HepG2 (cell line): ENCODE data around the gene STARD10.

Experiments
- BCL3 ChIP-seq: sonication (generic); formaldehyde crosslinking; IDR thresholded peaks from 2 replicates; pipeline ENCODE4 v1.5.1; 2020; ENCODE audit warnings: mild to moderate bottlenecking, missing genetic modification reagents, moderate library complexity
- KAT8 ChIP-seq: IDR thresholded peaks from 2 replicates; pipeline ENCODE4 v1.6.1; 2016; ENCODE audit warnings: missing genetic modification reagents, missing compliant biosample characterization
- KDM1A ChIP-seq: IDR thresholded peaks from 2 replicates; pipeline ENCODE4 v1.6.1; 2016; ENCODE audit warnings: missing compliant biosample characterization
- MXI1 ChIP-seq: IDR thresholded peaks from 3 replicates; pipeline ENCODE4 v1.6.1; 2012; ENCODE audit warnings: low read depth, low read length, inconsistent platforms, borderline replicate concordance
- PHF20 ChIP-seq: sonication (generic); formaldehyde crosslinking; IDR thresholded peaks from 2 replicates; pipeline ENCODE4 v1.5.0; 2020; ENCODE audit warnings: mild to moderate bottlenecking, missing genetic modification reagents
- RFX1 ChIP-seq: fragments of 450-650 bp; IDR thresholded peaks from 2 replicates; pipeline ENCODE4 v1.6.1; 2017
- RFX5 ChIP-seq: IDR thresholded peaks from 2 replicates; pipeline ENCODE4 v1.6.1; 2011; ENCODE audit warnings: low read depth, low read length, improper control_type of control experiment
- SIN3A ChIP-seq: IDR thresholded peaks from 2 replicates; pipeline ENCODE4 v1.6.1; 2011; ENCODE audit warnings: low read depth, mild to moderate bottlenecking, control low read depth, low read length, borderline replicate concordance
- TEAD3 ChIP-seq: optimal IDR thresholded peaks from 2 replicates; pipeline ENCODE3; 2016; ENCODE audit warnings: borderline replicate concordance
- U2AF1 ChIP-seq: fragments of 200-400 bp; formaldehyde crosslinking; optimal IDR thresholded peaks from 2 replicates; pipeline ENCODE3; 2017; ENCODE audit warnings: mild to moderate bottlenecking, low read depth, low read length
- ZNF34 ChIP-seq: sonication (generic); formaldehyde crosslinking; IDR thresholded peaks from 2 replicates; pipeline ENCODE4 v1.4.0; 2020; ENCODE audit warnings: mild to moderate bottlenecking, missing genetic modification reagents, borderline replicate concordance
- ZNF747 ChIP-seq: sonication (generic); formaldehyde crosslinking; IDR thresholded peaks from 2 replicates; pipeline ENCODE4 v1.8.1; 2023; ENCODE audit warnings: missing genetic modification reagents, mild to moderate bottlenecking, borderline replicate concordance

- TF ChIP-seq RFX1 (no peak), ZNF34 (CRISPR knock-in tag) (no peak), PHF20 (CRISPR knock-in tag) (no peak), RFX5 (no peak), MXI1 (no peak), SIN3A (no peak), TEAD3 (CRISPR knock-in tag) (no peak), KAT8 (no peak), BCL3 (no peak), U2AF1 (no peak), ZNF747 (CRISPR knock-in tag) (no peak), KDM1A (CRISPR knock-in tag) (no peak)
These were observed 18.3 kb downstream of the STARD10 start for GRCh38 chr11:72775288-72776110.
